Adipocyte (in vitro differentiated cells): ENCODE measurements around the gene KLHDC7B.

ENCODE experiments used
- DNase-seq: peaks from one replicate; pipeline ENCODE4 v3.0.0-alpha.2; 2015; ENCODE audit warnings: low read depth
- H3K27me3 ChIP-seq: replicated peaks from 2 replicates; pipeline ENCODE4 v1.7.0; 2013; ENCODE audit warnings: mild to moderate bottlenecking, low read length, moderate library complexity; ENCODE audit not compliant: control insufficient read depth, insufficient read depth
- H3K36me3 ChIP-seq: 2 replicates; pipeline ENCODE4 v1.7.0; 2013; ENCODE audit warnings: low read length, mild to moderate bottlenecking, moderate library complexity; ENCODE audit not compliant: control insufficient read depth, insufficient read depth, severe bottlenecking
- H3K4me1 ChIP-seq: 2 replicates; pipeline ENCODE4 v1.7.0; 2013; ENCODE audit warnings: mild to moderate bottlenecking, low read length, moderate library complexity; ENCODE audit not compliant: control insufficient read depth, insufficient read depth
- H3K4me3 ChIP-seq: 2 replicates; pipeline ENCODE4 v1.7.0; 2013; ENCODE audit warnings: mild to moderate bottlenecking, low read length, moderate library complexity
- H3K9ac ChIP-seq: 2 replicates; pipeline ENCODE4 v1.7.0; 2013; ENCODE audit warnings: mild to moderate bottlenecking, low read length, moderate library complexity
- H3K9me3 ChIP-seq: 2 replicates; pipeline ENCODE4 v1.7.0; 2013; ENCODE audit warnings: mild to moderate bottlenecking, low read length, moderate library complexity; ENCODE audit not compliant: control insufficient read depth

Gene KLHDC7B

GRCh38 chr22:50525858-50526107 lies 19.9 kb upstream of the KLHDC7B start:
- Histone ChIP-seq H3K4me1 (peaks cover 25% of the 10 kb centered on the region), H3K27me3 (no peaks in the 10 kb centered on the region), H3K36me3 (peaks cover 27% of the 10 kb centered on the region), H3K4me3 (peak overlapping the region; percentile 87), H3K9ac (peak overlapping the region; percentile 90), H3K9me3 (no peaks in the 10 kb centered on the region)
- no peak for DNase-seq

GRCh38 chr22:50526108-50526833 lies 19.4 kb upstream of the KLHDC7B start:
- Histone ChIP-seq H3K4me3 (peak overlapping the region; percentile 87), H3K9me3 (no peaks in the 10 kb centered on the region), H3K27me3 (no peaks in the 10 kb centered on the region), H3K36me3 (peaks cover 23% of the 10 kb centered on the region), H3K4me1 (peaks cover 29% of the 10 kb centered on the region), H3K9ac (peak overlapping the region; percentile 90)
- peak; percentile 90 for DNase-seq

GRCh38 chr22:50526834-50527801 lies 18.6 kb upstream of the KLHDC7B start:
- H3K9ac ChIP-seq = peak overlapping the region; percentile 90
- H3K4me3 ChIP-seq = peak overlapping the region; percentile 87
- H3K4me1 ChIP-seq = peaks cover 31% of the 10 kb centered on the region
- peaks cover 15% of the 10 kb centered on the region for H3K36me3 ChIP-seq
- no peaks in the 10 kb centered on the region for H3K27me3 ChIP-seq
- no peaks in the 10 kb centered on the region for H3K9me3 ChIP-seq
- DNase-seq = peak; percentile 29

- Histone ChIP-seq H3K36me3 (peaks cover 7% of the 10 kb centered on the region), H3K9me3 (no peaks in the 10 kb centered on the region), H3K9ac (no peak overlapping the region), H3K27me3 (no peaks in the 10 kb centered on the region), H3K4me3 (peak overlapping the region; percentile 79), H3K4me1 (peaks cover 31% of the 10 kb centered on the region)
- no peak for DNase-seq
Observed at GRCh38 chr22:50527921-50528681, 17.6 kb upstream of the KLHDC7B start.

GRCh38 chr22:50528682-50529415 lies 16.9 kb upstream of the KLHDC7B start:
- Histone ChIP-seq H3K27me3 (no peaks in the 10 kb centered on the region), H3K4me1 (peaks cover 32% of the 10 kb centered on the region), H3K9me3 (no peaks in the 10 kb centered on the region), H3K9ac (peak overlapping the region; percentile 89), H3K4me3 (peak overlapping the region; percentile 79), H3K36me3 (no peaks in the 10 kb centered on the region)
- DNase-seq = no peak

- H3K4me1 ChIP-seq = peaks cover 29% of the 10 kb centered on the region
- H3K36me3 ChIP-seq = no peaks in the 10 kb centered on the region
- H3K9ac ChIP-seq = peak overlapping the region; percentile 89
- peak overlapping the region; percentile 79 for H3K4me3 ChIP-seq
- no peaks in the 10 kb centered on the region for H3K27me3 ChIP-seq
- H3K9me3 ChIP-seq = no peaks in the 10 kb centered on the region
- peak; percentile 20 for DNase-seq
Observed at GRCh38 chr22:50529416-50529896, 16.2 kb upstream of the KLHDC7B start.

GRCh38 chr22:50529897-50530579 lies 15.7 kb upstream of the KLHDC7B start, which contains the start of gene TYMP:
TSS of gene TYMP (minus strand) at chr22:50530012. CDS start at chr22:50529709, 303 bp downstream.
- peak; percentile 73 for DNase-seq
- no peaks in the 10 kb centered on the region for H3K9me3 ChIP-seq
- no peaks in the 10 kb centered on the region for H3K36me3 ChIP-seq
- no peaks in the 10 kb centered on the region for H3K27me3 ChIP-seq
- peaks cover 26% of the 10 kb centered on the region for H3K4me1 ChIP-seq
- H3K4me3 ChIP-seq = peak within 1 kb of the TSS; percentile 79
- peak within 1 kb of the TSS; percentile 89 for H3K9ac ChIP-seq

GRCh38 chr22:50530580-50530876 lies 15.2 kb upstream of the KLHDC7B start:
- DNase-seq = no peak
- Histone ChIP-seq H3K9ac (peak overlapping the region; percentile 89), H3K36me3 (no peaks in the 10 kb centered on the region), H3K9me3 (no peaks in the 10 kb centered on the region), H3K27me3 (no peaks in the 10 kb centered on the region), H3K4me1 (peaks cover 26% of the 10 kb centered on the region), H3K4me3 (peak overlapping the region; percentile 79)

- H3K27me3 ChIP-seq = no peaks in the 10 kb centered on the region
- peak overlapping the region; percentile 79 for H3K4me3 ChIP-seq
- H3K9me3 ChIP-seq = no peaks in the 10 kb centered on the region
- H3K4me1 ChIP-seq = peaks cover 26% of the 10 kb centered on the region
- H3K36me3 ChIP-seq = no peaks in the 10 kb centered on the region
- peak overlapping the region; percentile 89 for H3K9ac ChIP-seq
- DNase-seq = peak; percentile 79
Observed at GRCh38 chr22:50530877-50531545, 14.7 kb upstream of the KLHDC7B start.

GRCh38 chr22:50531546-50531961 lies 14.1 kb upstream of the KLHDC7B start:
- H3K36me3 ChIP-seq = no peaks in the 10 kb centered on the region
- H3K4me1 ChIP-seq = peaks cover 26% of the 10 kb centered on the region
- no peaks in the 10 kb centered on the region for H3K9me3 ChIP-seq
- peak; percentile 40 for DNase-seq
- no peaks in the 10 kb centered on the region for H3K27me3 ChIP-seq
- H3K4me3 ChIP-seq = peak overlapping the region; percentile 79
- H3K9ac ChIP-seq = peak overlapping the region; percentile 89
